ENCODE measurements around the gene ITPA.

DNA sequence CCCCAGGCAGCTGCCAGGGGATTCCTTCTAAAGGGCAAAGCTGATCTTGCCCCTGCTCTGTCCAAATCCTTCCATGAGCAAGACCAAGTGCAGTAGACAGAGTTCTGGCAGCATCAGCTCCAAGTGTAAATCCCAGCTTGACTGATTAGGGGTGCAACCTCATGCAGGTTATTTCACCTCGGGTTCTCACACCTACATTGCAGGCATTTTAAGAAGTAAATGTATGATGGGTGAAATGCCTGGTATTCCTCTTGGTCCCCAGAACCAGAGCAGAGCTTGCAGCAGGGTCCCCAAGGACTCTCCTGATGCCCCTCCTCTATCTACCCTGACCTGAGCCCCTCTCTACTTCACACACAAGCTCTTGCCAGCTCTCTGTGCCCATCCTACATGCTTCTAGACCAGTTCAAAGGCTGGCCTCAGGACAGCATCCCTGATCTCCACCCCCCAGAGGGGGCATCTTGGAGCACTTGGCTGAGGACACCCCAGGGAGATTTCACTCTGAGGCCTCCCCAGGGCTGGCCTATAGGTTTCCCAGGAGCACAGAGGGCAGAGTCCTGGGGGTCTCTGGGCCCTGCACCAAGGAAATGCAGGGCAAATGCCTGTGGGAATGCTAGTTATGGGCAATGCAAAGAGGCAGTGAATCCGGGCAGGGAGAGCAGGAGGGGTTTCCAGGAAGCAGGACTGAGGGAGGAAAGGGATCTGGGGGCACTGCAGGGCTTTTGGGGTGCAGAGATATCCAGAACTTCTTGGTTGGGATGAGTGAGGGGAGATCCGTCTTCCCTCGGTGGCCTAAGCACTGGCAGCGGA, 37.0 kb upstream of the ITPA start:
- TF ChIP-seq CTCF (IDR thresholded peaks at IDR 0.05; ENCODE audit: low read depth, low read length) (no peak), MYC (IDR thresholded peaks at IDR 0.05; ENCODE audit: low read depth, low read length) (no peak)

Data from NB4 (cell line).